HepG2 (cell line): ENCODE data around the gene CBX5. TPM values are rescaled to one million over a fixed set of nuclear protein-coding genes. Genes with fewer than 3 reads are reported as not detected.

Experiments used
- ATAC-seq: fragments of 200-7000 bp; cut with Tn5 transposase; 3 replicates; pipeline ENCODE4 v1.9.1; 2020; ENCODE audit warnings: mild to moderate bottlenecking, moderate library complexity
- BruUV-seq: library from RNA; stranded (reverse); fragments of 400-500 nt; replicated peaks from 2 replicates; lab custom pipeline; 2021; lab: Mats Ljungman, UMichigan
- CTCF ChIA-PET: fragments of 300-600 bp; formaldehyde crosslinking; extraction: SDS; loops from one replicate; lab custom pipeline; 2021; ENCODE audit warnings: low total read pairs, inconsistent platforms, low intra/inter-chr PET ratio; lab: Yijun Ruan, JAX
- POLR2A ChIA-PET: fragments of 350-600 bp; sonication (Branson Sonifier 250); formaldehyde crosslinking; loops from one replicate; lab custom pipeline; 2020; ENCODE audit warnings: antibody characterized with exemption, inconsistent platforms; lab: Yijun Ruan, JAX
- DNase-seq: peaks from one replicate; pipeline ENCODE4 v3.0.0-alpha.2; 2015; ENCODE audit warnings: low spot score
- FAIRE-seq: peaks from 3 replicates; lab custom pipeline; 2011; peaks lifted over from hg19 to GRCh38; lab: Jason Lieb, UNC
- H2AFZ ChIP-seq: one replicate; pipeline ENCODE4 v1.6.1; 2011; ENCODE audit warnings: low read length, inconsistent platforms
- H3K27ac ChIP-seq: fragments of 300-600 bp; 3 replicates; pipeline ENCODE4 v1.8.0; 2011; ENCODE audit warnings: mixed run types, mild to moderate bottlenecking, mixed read lengths, low read length, inconsistent platforms; ENCODE audit not compliant: insufficient read depth; ENCODE audit errors: extremely low read length
- H3K27me3 ChIP-seq, 2 experiments: fragments of 200-600 bp in 1 of 2; 2 replicates in 1 of 2; 3 replicates in 1 of 2; pipeline versions ENCODE4 v1.6.0 to v1.8.0; 2011; ENCODE audit warnings: low read length in 2 of 2, mild to moderate bottlenecking in 2 of 2, moderate library complexity in 2 of 2, inconsistent platforms in 1 of 2; ENCODE audit not compliant: insufficient read depth in 2 of 2, control insufficient read depth in 1 of 2
- H3K36me3 ChIP-seq, 2 experiments: fragments of 200-600 bp in 1 of 2; replicated peaks in 1 of 2; 2 replicates in 1 of 2; 3 replicates in 1 of 2; pipeline versions ENCODE4 v1.5.1 to v1.8.0; 2011; ENCODE audit warnings: low read length in 2 of 2, inconsistent platforms in 1 of 2; ENCODE audit not compliant: insufficient read depth in 2 of 2, control insufficient read depth in 1 of 2
- H3K4me1 ChIP-seq: 2 replicates; pipeline ENCODE4 v1.5.1; 2012; ENCODE audit warnings: low read length, inconsistent platforms; ENCODE audit not compliant: insufficient read depth
- H3K4me2 ChIP-seq: 2 replicates; pipeline ENCODE4 v1.6.0; 2011; ENCODE audit warnings: low read depth, low read length, inconsistent platforms
- H3K4me3 ChIP-seq, 3 experiments: fragments of 200-600 bp in 1 of 3; sonication (generic), shearing (Covaris generic) in 1 of 3; replicated peaks in 1 of 3; 2 replicates each; pipeline ENCODE4 v1.5.1; 2011 to 2016; ENCODE audit warnings: low read length in 3 of 3, inconsistent platforms in 2 of 3, low read depth in 2 of 3, mild to moderate bottlenecking in 2 of 3, control low read depth in 1 of 3, mixed read lengths in 1 of 3; ENCODE audit not compliant: insufficient read depth in 1 of 3
- H3K79me2 ChIP-seq: one replicate; pipeline ENCODE4 v1.6.1; 2011; ENCODE audit warnings: low read length, inconsistent platforms; ENCODE audit not compliant: insufficient read depth
- H3K9ac ChIP-seq: 2 replicates; pipeline ENCODE4 v1.6.0; 2011; ENCODE audit warnings: mild to moderate bottlenecking, low read depth, low read length, inconsistent platforms; ENCODE audit not compliant: insufficient read depth
- H3K9me3 ChIP-seq: 2 replicates; pipeline ENCODE4 v1.5.1; 2012; ENCODE audit warnings: mild to moderate bottlenecking, low read length
- H4K20me1 ChIP-seq: 2 replicates; pipeline ENCODE4 v1.6.0; 2011; ENCODE audit warnings: inconsistent platforms, mild to moderate bottlenecking, low read length, moderate library complexity; ENCODE audit not compliant: insufficient read depth
- BRCA1 ChIP-seq: sonication (generic); formaldehyde crosslinking; IDR thresholded peaks from 2 replicates; pipeline ENCODE4 v1.4.0; 2020; ENCODE audit warnings: missing genetic modification reagents
- CBX1 ChIP-seq: IDR thresholded peaks from one replicate; pipeline ENCODE4 v1.6.1; 2016; ENCODE audit warnings: antibody characterized with exemption, low read depth
- EP300 ChIP-seq, 3 experiments: sonication (generic) in 1 of 3; formaldehyde crosslinking in 1 of 3; IDR thresholded peaks; 2 replicates each; pipeline versions ENCODE4 v1.5.1 to v1.6.1; 2011 to 2020; ENCODE audit warnings: low read depth in 2 of 3, low read length in 2 of 3, borderline replicate concordance in 1 of 3, improper control_type of control experiment in 1 of 3, mild to moderate bottlenecking in 1 of 3, missing genetic modification reagents in 1 of 3, moderate library complexity in 1 of 3
- FOXO1 ChIP-seq: sonication (generic); formaldehyde crosslinking; IDR thresholded peaks from 2 replicates; pipeline ENCODE4 v1.4.0; 2020; ENCODE audit warnings: missing genetic modification reagents
- FOXO4 ChIP-seq: sonication (generic); formaldehyde crosslinking; conservative IDR thresholded peaks from 2 replicates; pipeline ENCODE4 v1.8.1; 2023; ENCODE audit warnings: missing genetic modification reagents
- MTA1 ChIP-seq: sonication (generic); formaldehyde crosslinking; IDR thresholded peaks from 2 replicates; pipeline ENCODE4 v1.4.0; 2020; ENCODE audit warnings: missing genetic modification reagents, mild to moderate bottlenecking, borderline replicate concordance
- RFXAP ChIP-seq: sonication (generic); formaldehyde crosslinking; IDR thresholded peaks from 2 replicates; pipeline ENCODE4 v1.4.0; 2020; ENCODE audit warnings: missing genetic modification reagents, borderline replicate concordance
- TCF12 ChIP-seq, 2 experiments: fragments of 450-650 bp in 1 of 2; sonication (generic) in 1 of 2; formaldehyde crosslinking in 1 of 2; IDR thresholded peaks; 2 replicates each; pipeline versions ENCODE4 v1.6.1 to v1.8.0; 2017 to 2022; ENCODE audit warnings: antibody characterized with exemption in 1 of 2, mild to moderate bottlenecking in 1 of 2, missing genetic modification reagents in 1 of 2, moderate library complexity in 1 of 2
- ZNF224 ChIP-seq: sonication (generic); formaldehyde crosslinking; IDR thresholded peaks from 2 replicates; pipeline ENCODE4 v1.5.0; 2020; ENCODE audit warnings: mild to moderate bottlenecking, missing genetic modification reagents
- ZNF350 ChIP-seq: sonication (generic); formaldehyde crosslinking; IDR thresholded peaks from 2 replicates; pipeline ENCODE4 v1.4.0; 2020; ENCODE audit warnings: mild to moderate bottlenecking, low read depth, missing genetic modification reagents, borderline replicate concordance
- ZNF75D ChIP-seq: sonication (generic); formaldehyde crosslinking; IDR thresholded peaks from 2 replicates; pipeline ENCODE4 v1.8.1; 2023; ENCODE audit warnings: missing genetic modification reagents, mild to moderate bottlenecking, borderline replicate concordance
- ZNF792 ChIP-seq: IDR thresholded peaks from 2 replicates; pipeline ENCODE4 v1.6.1; 2016
- ZSCAN31 ChIP-seq: sonication (generic); formaldehyde crosslinking; IDR thresholded peaks from 2 replicates; pipeline ENCODE4 v1.5.0; 2020; ENCODE audit warnings: low read depth, mild to moderate bottlenecking, missing genetic modification reagents
- ZZZ3 ChIP-seq: sonication (generic); formaldehyde crosslinking; IDR thresholded peaks from 2 replicates; pipeline ENCODE4 v1.4.0; 2020; ENCODE audit warnings: missing genetic modification reagents, mild to moderate bottlenecking, borderline replicate concordance
- WGBS: methylation state at CpG from one replicate; pipeline ENCODE4 v1.1.6; 2017; ENCODE audit warnings: low lambda C conversion rate; 5-methylcytosine and 5-hydroxymethylcytosine counted together
- in situ Hi-C: cut with HindIII; loops from 2 replicates; pipeline ENCODE4 v1.10.0; 2017; ENCODE audit warnings: low pct_unique_long_range_greater_than_20kb; ENCODE audit not compliant: extremely low pct_ligation_motif_present
- intact Hi-C: fragments of 100-400 bp; cut with micrococcal nuclease; formaldehyde crosslinking; loops from one replicate; pipeline ENCODE4 v1.10.0; 2022; ENCODE audit not compliant: unreplicated experiment
- polyA plus RNA-seq, 8 experiments: library from polyadenylated mRNA; depleted of rRNA in 3 of 8; stranded (reverse) in 7 of 8; unstranded in 1 of 8; fragments of >200 nt; fragmentation: Illumina TruSeq in 4 of 8; extraction: Trizol in 4 of 8; gene quantifications; 2 replicates each; pipeline versions ENCODE4 v1.2.1 to v1.2.3, GENCODE V29; 2011 to 2016; ENCODE audit warnings: low read depth in 4 of 8, missing spikeins in 1 of 8, mixed read lengths in 1 of 8; ENCODE audit not compliant: insufficient read depth in 1 of 8
- total RNA-seq, 5 experiments: library from RNA; depleted of rRNA; stranded (reverse); fragments of >200 nt; fragmentation: Illumina TruSeq; extraction: Trizol; gene quantifications; 2 replicates each; pipeline ENCODE4 v1.2.3, GENCODE V29; 2016; ENCODE audit warnings: low read depth in 1 of 5

The CBX5 gene
- total and polyA plus RNA-seq, 2 of the 13 experiments (the other 11 are each of a cell fraction or from before 2014, with no cell fraction given) = 16.0 to 22.2 TPM

GRCh38 chr12:54303640-54304039 lies 23.7 kb upstream of the CBX5 start:
- peaks cover 4% of the 10 kb centered on the region for H3K79me2 ChIP-seq
- no peak for FAIRE-seq
- TF ChIP-seq FOXO4 (CRISPR knock-in tag) (0 out of 2 replicates have a peak, but pooled peaks have one; percentile 57), ZNF792 (no peak)
- TF ChIP-seq, all 625 proteins: peak for 1
- ChIA-PET POLR2A (interaction anchor here (1.0 to 1.4 kb wide), 4 partner anchors 10 to 23 kb away, joined by 6 to 10 read pairs (median 8); partner anchors contain the start of genes CBX5, COPZ1 and HNRNPA1), CTCF (no interaction called here)
- no peak for ATAC-seq
- no peaks in the 10 kb centered on the region for H3K36me3 ChIP-seq
- peaks cover 79% of the 10 kb centered on the region for H3K4me1 ChIP-seq
- H3K4me2 ChIP-seq = peak overlapping the region; percentile 63
- no peaks in the 10 kb centered on the region for H3K9me3 ChIP-seq
- no TSS peak for BruUV-seq
- H3K27ac ChIP-seq = no peak overlapping the region
- peak overlapping the region; percentile 69 for H2AFZ ChIP-seq
- intact Hi-C loops = no loop called here
- H3K4me3 ChIP-seq = peak overlapping the region in 1 of 3 experiments; percentile 35; a peak in 1 of 6 replicates
- H3K9ac ChIP-seq = peak overlapping the region; percentile 19
- H3K27me3 ChIP-seq = no peaks in the 10 kb centered on the region
- no peak for DNase-seq
- in situ Hi-C loops = no loop called here
- no peaks in the 10 kb centered on the region for H4K20me1 ChIP-seq

- Histone ChIP-seq H3K27me3 (no peaks in the 10 kb centered on the region), H3K4me3 (peak overlapping the region; percentile 56 to 78 (median 63); a peak in 5 of 6 replicates)
- TF ChIP-seq MTA1 (CRISPR knock-in tag) (no peak), EP300 (IDR thresholded peaks at IDR 0.05; ENCODE audit: low read depth in 2 of 2, low read length in 2 of 2) (peak in 1 of 2 experiments; percentile 81; a peak in 2 of 4 replicates), EP300 (CRISPR knock-in tag; IDR thresholded peaks at IDR 0.05; ENCODE audit: borderline replicate concordance) (no peak), ZNF75D (no peak), ZSCAN31 (no peak), TCF12 (IDR thresholded peaks at IDR 0.05) (no peak), TCF12 (CRISPR knock-in tag; IDR thresholded peaks at IDR 0.05) (no peak), ZZZ3 (CRISPR knock-in tag) (no peak), RFXAP (CRISPR knock-in tag) (0 out of 2 replicates have a peak, but pooled peaks have one; percentile 36), BRCA1 (CRISPR knock-in tag) (no peak), FOXO1 (CRISPR knock-in tag) (no peak), CBX1 (peak; percentile 6), ZNF350 (CRISPR knock-in tag) (no peak), ZNF224 (CRISPR knock-in tag) (no peak)
Measured at GRCh38 chr12:54301428-54302048, 21.6 kb upstream of the CBX5 start.

More at GRCh38 chr12:54301428-54302048, 21.6 kb upstream of the CBX5 start:
- Histone ChIP-seq H3K27ac (peak overlapping the region; percentile 91), H3K79me2 (peaks cover 4% of the 10 kb centered on the region), H2AFZ (peak overlapping the region; percentile 76), H4K20me1 (no peaks in the 10 kb centered on the region), H3K36me3 (no peaks in the 10 kb centered on the region), H3K4me2 (peak overlapping the region; percentile 97), H3K4me1 (peaks cover 79% of the 10 kb centered on the region), H3K9ac (peak overlapping the region; percentile 79), H3K9me3 (no peaks in the 10 kb centered on the region)
- ATAC-seq = peak; percentile 46
- no TSS peak for BruUV-seq
- FAIRE-seq = peak; percentile 93
- in situ Hi-C loops = no loop called here
- POLR2A ChIA-PET = interaction anchor here (0.9 to 14.6 kb wide), 9 partner anchors 9 to 26 kb away, joined by 3 to 176 read pairs (median 11); partner anchors contain the start of genes CBX5, COPZ1 and HNRNPA1
- peak; percentile 86 for DNase-seq
- CTCF ChIA-PET = no interaction called here
- 0% methylated on average over 1 of the region's 1 CpG for WGBS
- intact Hi-C loops = no loop called here
